ENCODE data around the gene SMC4.

The SMC4 gene

DNA sequence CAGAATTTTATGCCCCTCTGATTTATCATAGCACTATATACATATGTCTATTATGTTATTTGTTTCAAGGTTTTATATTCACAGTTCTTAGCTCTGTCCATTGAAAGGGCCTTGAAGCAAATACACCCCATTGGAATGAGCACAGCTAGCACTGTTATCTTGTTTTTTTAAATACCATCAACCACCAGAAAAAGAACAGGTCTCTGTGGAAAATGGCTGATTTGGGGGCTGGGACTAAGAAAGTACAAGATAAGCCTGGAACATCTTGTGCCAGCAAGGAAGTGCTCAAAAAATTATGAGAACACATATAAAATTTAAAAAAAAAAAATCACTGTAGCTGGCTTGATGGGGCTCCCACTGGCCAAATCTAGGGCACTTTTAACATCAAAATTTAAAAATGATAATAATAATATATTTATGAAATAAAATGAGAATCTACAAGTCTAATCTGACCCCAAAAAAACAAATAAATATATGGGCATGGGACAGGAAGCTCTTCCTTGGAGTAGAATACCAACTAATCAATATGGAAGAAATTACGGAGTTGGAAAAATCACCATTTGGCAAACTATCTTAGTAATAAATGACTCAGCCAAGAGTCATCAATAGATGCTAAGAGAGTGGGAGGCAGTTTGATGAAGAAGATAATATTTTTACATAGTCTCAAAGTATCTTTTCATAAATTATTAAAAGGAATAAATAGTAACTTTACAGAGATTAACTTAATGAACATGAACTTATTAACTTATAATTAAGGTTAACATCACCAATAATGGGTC, 20.9 kb upstream of the SMC4 start:
- no peak overlapping the region for H3K4me3 ChIP-seq (ENCODE audit: low read depth, low read length)
- DNase-seq (ENCODE audit: low read depth), result no peak
- TF ChIP-seq, protein P1, sequence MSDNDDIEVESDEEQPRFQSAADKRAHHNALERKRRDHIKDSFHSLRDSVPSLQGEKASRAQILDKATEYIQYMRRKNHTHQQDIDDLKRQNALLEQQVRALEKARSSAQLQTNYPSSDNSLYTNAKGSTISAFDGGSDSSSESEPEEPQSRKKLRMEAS (IDR thresholded peaks at IDR 0.05; ENCODE audit: low read depth, low read length), result no peak
- TF ChIP-seq POLR2A (IDR thresholded peaks at IDR 0.05; ENCODE audit: extremely low read depth, insufficient read length), result no peak

DNA sequence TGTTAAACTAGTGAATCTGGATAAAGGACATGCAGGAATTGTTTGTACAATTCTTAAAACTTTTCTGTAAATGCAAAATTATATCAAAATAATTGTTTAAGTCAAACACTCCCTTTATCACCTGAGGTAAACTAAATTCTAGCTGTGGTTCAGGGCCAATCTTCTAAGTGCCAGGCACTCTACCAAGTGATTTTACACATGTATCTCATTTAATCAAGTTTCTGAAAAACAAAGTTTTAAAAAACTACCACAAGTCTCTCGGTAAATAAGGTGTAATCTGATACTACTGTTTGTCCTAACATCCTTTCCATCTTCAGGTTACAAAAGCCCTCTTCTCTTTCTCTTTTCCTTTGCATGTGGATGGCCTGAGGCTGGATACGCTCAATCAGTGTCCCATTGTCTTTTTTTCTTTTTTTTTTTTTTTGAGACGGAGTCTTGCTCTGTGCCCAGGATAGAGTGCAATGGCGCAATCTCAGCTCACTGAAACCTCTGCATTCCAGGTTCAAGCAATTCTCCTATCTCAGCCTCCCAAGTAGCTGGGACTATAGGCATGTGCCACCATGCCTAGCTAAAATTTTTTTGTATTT, 19.7 kb upstream of the SMC4 start:
- no peak for DNase-seq (ENCODE audit: low read depth)

DNA sequence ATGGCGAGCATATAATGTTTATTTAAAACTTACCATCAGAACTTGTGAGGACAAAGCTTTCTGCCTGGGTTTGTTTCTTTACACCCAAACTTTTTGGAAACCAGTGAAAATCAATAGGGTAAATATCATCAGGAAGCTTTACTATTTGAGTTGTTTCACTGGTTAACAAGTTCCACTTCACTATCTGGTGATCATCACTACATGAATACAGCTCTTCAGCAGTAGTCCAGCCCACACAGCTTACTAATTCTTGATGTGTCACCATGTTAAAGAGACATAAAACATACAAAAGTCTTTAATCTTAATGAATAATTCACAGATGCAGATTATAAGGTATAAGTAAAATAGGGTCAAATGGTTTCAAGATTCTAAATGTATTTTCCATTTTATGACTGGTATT, 18.0 kb upstream of the SMC4 start:
- H3K4me3 ChIP-seq (ENCODE audit: low read depth, low read length), result no peak overlapping the region
- DNase-seq (ENCODE audit: low read depth), result no peak
- TF ChIP-seq MYC (IDR thresholded peaks at IDR 0.05; ENCODE audit: low read depth, low read length) (no peak), POLR2A (IDR thresholded peaks at IDR 0.05; ENCODE audit: extremely low read depth, insufficient read length) (no peak)
- TF ChIP-seq, protein P1 (IDR thresholded peaks at IDR 0.05; ENCODE audit: low read depth, low read length), result no peak
- TF ChIP-seq, protein P2, sequence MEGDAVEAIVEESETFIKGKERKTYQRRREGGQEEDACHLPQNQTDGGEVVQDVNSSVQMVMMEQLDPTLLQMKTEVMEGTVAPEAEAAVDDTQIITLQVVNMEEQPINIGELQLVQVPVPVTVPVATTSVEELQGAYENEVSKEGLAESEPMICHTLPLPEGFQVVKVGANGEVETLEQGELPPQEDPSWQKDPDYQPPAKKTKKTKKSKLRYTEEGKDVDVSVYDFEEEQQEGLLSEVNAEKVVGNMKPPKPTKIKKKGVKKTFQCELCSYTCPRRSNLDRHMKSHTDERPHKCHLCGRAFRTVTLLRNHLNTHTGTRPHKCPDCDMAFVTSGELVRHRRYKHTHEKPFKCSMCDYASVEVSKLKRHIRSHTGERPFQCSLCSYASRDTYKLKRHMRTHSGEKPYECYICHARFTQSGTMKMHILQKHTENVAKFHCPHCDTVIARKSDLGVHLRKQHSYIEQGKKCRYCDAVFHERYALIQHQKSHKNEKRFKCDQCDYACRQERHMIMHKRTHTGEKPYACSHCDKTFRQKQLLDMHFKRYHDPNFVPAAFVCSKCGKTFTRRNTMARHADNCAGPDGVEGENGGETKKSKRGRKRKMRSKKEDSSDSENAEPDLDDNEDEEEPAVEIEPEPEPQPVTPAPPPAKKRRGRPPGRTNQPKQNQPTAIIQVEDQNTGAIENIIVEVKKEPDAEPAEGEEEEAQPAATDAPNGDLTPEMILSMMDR (IDR thresholded peaks at IDR 0.05; ENCODE audit: low read depth, low read length), result no peak

More for the DNA sequence above, 19.7 kb upstream of the SMC4 start:
- H3K4me3 ChIP-seq (ENCODE audit: low read depth, low read length), result no peak overlapping the region
- TF ChIP-seq POLR2A (IDR thresholded peaks at IDR 0.05; ENCODE audit: extremely low read depth, insufficient read length), result no peak
- TF ChIP-seq, protein P1 (IDR thresholded peaks at IDR 0.05; ENCODE audit: low read depth, low read length), result no peak
- TF ChIP-seq MYC (IDR thresholded peaks at IDR 0.05; ENCODE audit: low read depth, low read length), result no peak
- TF ChIP-seq, protein P2 (IDR thresholded peaks at IDR 0.05; ENCODE audit: low read depth, low read length), result no peak

DNA sequence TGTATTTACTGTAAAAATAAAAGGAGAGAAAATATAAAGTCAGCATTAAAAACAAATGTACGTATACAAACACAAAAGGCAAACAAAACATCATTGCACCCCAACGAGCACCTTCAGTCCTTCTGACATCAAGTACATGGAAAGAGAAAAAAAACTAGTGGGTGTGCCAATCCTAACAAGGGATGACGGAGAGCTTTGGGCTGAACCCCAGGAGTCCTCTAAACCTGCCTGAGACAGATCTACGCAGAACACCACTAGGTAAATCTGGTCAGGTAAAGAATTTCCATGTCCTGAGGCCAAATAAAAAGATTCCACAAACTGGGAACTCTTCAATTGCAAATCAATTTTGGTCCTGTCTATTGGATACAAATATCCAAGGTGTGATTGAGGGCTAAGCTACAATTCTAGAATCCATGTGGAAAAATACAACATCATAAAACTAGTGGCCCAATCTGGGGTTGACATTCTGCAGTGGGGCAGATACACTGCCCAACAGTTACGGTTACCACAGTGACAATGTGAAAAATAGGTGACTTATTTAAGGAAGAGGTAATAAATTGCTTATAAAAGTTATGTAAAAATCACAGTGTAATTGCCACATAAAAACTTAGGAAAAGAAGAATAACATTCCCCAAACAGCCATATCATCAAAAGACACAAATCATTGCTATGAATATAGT, 14.7 kb upstream of the SMC4 start:
- no peak overlapping the region for H3K4me3 ChIP-seq (ENCODE audit: low read depth, low read length)
- DNase-seq (ENCODE audit: low read depth), result no peak
- TF ChIP-seq POLR2A (IDR thresholded peaks at IDR 0.05; ENCODE audit: extremely low read depth, insufficient read length), result no peak

DNA sequence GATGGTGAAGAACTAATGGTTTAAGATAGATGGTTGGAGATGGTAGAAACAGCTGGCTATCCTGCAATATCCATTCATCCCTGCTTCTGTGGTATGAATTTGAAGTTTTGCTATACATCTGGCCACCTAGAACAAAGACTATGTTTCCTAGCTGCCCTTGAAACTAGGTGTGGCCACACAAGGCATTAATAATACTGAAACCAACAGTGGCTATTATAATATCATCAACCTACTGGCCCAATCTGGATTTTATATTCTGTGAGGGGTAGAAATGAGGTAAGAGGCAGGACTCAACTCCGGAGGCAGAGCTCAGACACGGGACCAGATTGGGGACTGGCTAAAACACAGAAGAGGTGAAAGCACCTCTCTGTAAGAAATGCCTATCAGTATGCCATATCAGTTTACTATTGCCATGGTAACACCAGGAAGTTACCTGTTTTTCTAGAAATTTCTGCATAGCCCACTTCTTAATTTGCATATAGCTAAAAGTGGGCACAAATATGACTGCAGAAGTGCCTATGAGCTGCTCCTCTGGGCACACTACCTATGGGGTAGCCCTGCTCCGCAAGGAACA, 8.8 kb upstream of the SMC4 start:
- TF ChIP-seq, protein P1 (IDR thresholded peaks at IDR 0.05; ENCODE audit: low read depth, low read length), result no peak
- no peak for TF ChIP-seq MYC (IDR thresholded peaks at IDR 0.05; ENCODE audit: low read depth, low read length)
- TF ChIP-seq, protein P2 (IDR thresholded peaks at IDR 0.05; ENCODE audit: low read depth, low read length), result no peak
- TF ChIP-seq POLR2A (IDR thresholded peaks at IDR 0.05; ENCODE audit: extremely low read depth, insufficient read length), result no peak
- DNase-seq (ENCODE audit: low read depth), result no peak
- H3K4me3 ChIP-seq (ENCODE audit: low read depth, low read length), result no peak overlapping the region

DNA sequence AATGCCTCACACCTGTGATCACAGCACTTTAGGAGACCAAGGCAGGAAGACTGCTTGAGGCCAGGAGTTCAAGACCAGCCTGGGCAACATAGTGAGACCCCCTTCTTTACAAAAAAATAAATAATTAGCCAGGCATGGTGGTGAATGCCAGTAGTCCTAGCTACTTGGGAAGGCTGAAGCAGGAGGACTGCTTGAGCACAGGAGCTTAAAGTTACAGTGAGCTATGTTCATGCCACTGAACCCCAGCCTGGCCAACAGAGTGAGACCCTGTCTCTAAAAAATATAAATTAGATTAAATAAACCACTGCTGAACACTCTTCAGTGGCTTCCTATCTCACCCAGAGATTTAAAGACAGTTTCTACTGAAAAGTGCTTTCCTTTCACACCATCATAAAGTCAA, 6.7 kb upstream of the SMC4 start:
- DNase-seq (ENCODE audit: low read depth), result no peak
- H3K4me3 ChIP-seq (ENCODE audit: low read depth, low read length), result no peak overlapping the region
- TF ChIP-seq MYC (IDR thresholded peaks at IDR 0.05; ENCODE audit: low read depth, low read length), result no peak
- TF ChIP-seq, protein P1 (IDR thresholded peaks at IDR 0.05; ENCODE audit: low read depth, low read length), result no peak
- TF ChIP-seq, protein P2 (IDR thresholded peaks at IDR 0.05; ENCODE audit: low read depth, low read length), result no peak
- no peak for TF ChIP-seq POLR2A (IDR thresholded peaks at IDR 0.05; ENCODE audit: extremely low read depth, insufficient read length)

Data from NB4 (cell line).